ENCODE data around the gene SCCPDH.

SCCPDH gene

GRCh38 chr1:246753670-246754535, 29.7 kb downstream of the SCCPDH start:
- peak; percentile 34 for DNase-seq

- no peak for DNase-seq
These were observed 31.2 kb downstream of the SCCPDH start for GRCh38 chr1:246755419-246755818.

DNA sequence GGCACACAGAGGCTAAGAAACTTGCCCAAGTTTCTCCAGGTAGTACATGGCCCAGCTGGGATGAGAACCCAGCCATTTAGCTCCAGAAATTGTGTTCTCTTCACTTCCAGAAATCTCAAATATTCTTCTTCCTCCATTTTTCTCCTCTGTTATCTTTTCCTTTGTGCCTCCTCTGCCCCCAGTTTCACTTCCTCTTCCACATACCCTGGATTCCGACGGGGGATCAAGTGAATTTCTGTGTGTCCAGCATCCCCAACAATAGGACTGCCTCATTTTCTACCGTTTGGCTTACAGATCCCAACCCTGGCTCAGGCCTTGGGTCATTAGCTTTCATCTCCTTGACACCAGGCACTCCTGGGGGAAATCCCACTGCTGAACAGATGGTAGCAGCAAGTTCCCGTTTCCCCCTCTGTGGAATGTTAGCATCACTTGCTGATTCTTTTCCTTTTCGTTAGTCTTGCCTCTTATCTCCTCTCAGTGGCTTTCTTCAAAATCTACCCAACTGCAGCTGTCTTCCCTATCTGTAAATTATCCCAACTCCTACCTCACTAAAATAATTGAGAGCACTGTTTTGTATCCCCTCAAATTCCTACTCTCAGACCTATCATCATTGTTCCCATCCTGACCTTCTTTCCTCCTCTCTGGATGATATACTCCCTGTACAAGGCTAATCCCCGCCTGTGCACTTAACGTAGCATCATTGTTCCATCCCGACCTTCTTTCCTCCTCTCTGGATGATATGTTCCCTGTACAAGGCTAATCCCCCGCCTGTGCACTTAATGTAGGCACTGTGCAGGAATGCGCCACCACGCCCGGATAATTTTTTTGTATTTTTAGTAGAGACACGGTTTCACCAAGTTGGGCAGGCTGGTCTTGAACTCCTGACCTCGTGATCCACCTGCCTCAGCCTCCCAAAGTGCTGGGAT, 36.5 kb downstream of the SCCPDH start:
- no peak for DNase-seq

- DNase-seq: no peak
These were observed 37.2 kb downstream of the SCCPDH start for GRCh38 chr1:246761396-246761795.

DNA sequence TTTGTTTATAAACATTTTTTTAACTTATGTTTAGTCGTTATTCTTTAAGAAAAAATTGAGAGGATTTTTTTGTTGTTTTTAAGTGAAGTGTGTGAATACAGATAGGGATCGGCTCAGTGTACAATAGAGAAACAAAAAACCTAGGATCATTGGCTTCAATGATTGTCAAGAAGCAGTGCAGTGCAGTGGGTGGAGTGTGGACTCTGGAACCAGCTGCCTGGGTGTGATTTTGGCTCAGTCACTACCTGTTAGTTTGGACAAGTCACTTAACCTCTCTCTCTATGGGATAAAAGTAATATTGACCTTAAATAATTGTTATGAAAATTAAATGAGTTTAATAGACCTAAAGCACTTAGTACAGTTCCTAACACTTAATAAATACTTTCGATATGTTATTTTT, 41.3 kb downstream of the SCCPDH start:
- no peak for DNase-seq

GRCh38 chr1:246768403-246769020, 44.3 kb downstream of the SCCPDH start:
- DNase-seq: no peak

DNA sequence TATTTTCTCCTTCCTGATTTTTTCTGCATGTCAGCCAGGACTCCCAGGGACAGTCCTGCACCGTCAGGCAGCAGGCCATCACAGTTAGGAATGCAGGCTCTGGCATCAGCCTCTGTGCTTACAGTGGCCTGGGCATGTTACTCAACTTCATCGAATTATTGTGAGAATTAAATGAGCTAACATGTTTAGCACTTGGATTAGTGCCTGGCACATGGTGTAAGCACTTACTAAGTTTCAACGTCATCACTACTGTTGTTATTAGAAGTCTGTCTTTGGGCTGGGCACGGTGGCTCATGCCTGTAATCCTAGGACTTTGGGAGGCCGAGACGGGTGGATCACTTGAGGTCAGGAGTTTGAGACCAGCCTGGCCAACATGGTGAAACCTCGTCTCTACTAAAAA, 45.1 kb downstream of the SCCPDH start:
- DNase-seq: no peak

- no peak for DNase-seq
These were observed 47.2 kb downstream of the SCCPDH start for GRCh38 chr1:246771366-246771765.

GRCh38 chr1:246772686-246773085, 48.5 kb downstream of the SCCPDH start:
- no peak for DNase-seq

DNA sequence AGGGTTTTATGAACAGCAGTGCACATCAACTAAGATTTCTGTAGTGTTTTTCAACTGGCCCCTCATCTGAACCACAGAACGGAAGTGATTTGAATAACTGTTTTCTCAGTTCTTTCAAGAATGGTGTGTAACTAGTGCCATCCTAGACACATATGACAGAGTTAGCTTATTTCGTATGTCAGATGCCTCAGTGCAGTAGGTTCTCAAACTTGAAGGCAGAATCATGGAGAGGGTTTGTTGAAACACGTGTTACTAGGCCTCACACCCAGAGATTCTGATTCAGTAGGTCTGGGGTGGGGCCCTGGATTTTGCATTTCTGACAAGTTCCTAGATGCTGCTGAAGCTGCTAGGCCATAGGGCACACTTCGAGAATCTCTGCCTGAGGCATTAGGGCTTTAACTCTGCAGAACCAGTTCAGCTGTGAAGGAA, 49.0 kb downstream of the SCCPDH start:
- DNase-seq: no peak

- DNase-seq: no peak
These were observed 51.5 kb downstream of the SCCPDH start for GRCh38 chr1:246775531-246776385.

GRCh38 chr1:246776923-246777322, 52.7 kb downstream of the SCCPDH start:
- no peak for DNase-seq

DNA sequence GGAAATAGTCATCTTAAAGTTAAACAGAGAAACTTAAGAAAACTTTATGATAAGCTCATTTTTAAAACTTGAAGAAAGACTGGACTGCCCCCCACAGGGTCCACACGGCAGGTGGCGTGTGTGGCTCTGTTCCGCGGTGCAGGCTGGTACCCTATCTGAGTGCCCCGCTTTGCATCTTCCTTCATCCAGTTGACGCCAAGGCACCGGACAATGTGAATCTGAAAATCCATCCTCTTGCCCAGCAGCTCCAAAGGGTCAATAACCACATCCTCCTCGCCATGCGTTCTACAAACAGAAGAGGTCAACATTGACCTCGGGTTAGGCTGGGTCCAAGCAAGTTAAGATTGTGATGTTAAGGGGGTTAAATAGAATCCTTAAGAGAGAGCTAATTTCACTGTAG, 54.5 kb downstream of the SCCPDH start:
- no peak for DNase-seq

DNA sequence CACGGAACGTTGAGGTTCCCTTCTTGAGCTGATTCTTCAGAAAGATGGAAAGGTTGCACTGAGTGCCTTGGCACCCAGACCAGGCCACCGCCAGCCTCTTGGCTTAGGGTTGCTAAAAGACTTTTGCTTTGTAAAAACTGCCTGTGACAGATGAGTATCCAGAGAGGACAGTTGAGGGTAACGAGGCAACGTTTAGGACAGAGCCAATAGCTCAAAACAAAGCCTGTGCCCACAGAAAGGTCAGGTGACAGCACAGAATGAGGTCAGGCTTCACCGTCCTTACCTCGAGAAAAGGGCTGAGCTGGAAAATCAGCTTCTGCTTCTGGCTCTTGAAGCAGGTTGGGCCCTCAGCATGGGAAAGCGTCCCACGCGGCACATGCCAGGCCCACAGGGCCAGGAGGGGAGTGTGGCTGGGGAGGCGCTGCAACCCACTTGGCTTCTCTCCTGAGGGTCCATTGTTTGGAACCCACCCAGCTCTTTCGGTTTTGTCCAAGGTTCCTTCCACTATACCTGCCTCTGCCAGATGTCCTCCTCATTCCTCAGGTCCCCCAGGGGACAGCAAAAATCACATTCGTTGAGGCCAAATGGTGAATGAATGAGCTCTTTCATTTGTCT, 55.5 kb downstream of the SCCPDH start:
- DNase-seq: no peak

DNA sequence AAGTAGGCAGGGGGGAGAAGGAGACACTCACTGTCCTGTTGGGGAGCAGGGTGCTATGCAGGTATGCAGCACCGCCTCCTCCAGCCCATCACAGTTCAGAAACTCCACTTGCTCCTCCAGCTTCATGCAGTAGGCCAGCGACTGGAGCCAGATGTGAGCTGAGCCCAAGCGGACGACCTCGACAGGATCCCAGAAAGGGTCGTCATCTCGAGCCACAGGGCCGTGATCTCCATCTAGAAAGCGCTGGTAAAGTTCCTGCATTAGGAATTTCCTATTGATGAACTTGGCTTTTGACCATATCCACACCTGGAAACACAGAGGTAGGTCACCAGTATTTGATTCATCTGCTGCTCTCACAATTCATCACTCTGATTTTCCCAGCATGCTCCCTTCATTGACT, 56.1 kb downstream of the SCCPDH start:
- no peak for DNase-seq

DNA sequence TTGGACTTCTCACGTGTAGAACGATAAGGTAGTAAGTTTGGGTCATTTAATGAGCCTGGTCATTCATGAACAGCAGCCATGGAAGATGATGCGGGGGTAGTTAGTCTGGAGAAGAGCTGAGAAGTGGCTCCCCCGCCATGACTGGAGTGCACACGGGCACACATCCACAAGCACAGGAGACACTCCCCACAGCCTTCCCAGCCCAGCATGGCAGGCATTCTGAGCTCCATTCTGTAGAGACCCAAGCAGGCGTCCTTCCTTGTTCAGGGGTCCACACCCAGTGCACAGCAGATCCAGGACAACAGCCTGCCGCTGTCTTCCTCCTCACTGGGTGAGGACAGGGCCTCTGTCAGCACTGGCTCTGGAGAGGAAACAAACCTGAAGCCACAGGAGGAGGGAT, 57.0 kb downstream of the SCCPDH start:
- DNase-seq: no peak

DNA sequence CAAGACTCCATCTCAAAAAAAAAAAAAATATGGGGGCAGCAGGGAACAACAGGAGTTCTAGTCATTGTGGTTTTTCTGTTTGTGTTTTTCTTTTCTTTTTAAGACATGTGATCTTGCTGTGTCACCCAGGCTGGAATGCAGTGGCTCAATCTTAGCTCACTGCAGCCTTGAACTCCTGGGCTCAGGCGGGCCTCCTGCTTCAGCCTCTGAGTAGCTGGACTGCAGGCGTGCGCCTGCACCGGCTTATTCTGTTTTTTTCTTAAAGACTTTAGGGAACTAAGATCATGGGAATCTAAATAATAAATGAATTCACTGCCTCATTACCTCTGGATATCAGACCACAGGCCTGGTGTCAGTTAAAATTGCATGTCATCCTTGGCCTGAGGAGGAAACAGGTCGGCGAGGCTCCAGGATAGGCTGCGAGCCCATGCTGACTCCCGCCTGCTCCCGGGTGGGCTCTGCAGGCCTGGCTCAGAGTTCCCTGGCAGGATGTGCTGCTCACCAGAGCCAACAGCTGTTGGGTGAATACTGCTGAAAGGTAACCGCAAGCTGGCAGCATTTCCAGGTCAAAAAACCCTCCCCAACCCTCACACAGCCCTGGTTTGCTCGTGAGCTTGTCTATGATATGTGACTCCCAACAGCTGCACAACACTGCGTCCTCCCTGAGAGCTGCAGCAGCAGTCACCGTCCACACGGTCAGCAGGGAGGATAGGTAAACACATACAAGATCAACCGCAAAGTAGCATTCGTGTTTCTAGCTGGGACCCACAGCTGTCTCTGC, 58.1 kb downstream of the SCCPDH start:
- no peak for DNase-seq

DNA sequence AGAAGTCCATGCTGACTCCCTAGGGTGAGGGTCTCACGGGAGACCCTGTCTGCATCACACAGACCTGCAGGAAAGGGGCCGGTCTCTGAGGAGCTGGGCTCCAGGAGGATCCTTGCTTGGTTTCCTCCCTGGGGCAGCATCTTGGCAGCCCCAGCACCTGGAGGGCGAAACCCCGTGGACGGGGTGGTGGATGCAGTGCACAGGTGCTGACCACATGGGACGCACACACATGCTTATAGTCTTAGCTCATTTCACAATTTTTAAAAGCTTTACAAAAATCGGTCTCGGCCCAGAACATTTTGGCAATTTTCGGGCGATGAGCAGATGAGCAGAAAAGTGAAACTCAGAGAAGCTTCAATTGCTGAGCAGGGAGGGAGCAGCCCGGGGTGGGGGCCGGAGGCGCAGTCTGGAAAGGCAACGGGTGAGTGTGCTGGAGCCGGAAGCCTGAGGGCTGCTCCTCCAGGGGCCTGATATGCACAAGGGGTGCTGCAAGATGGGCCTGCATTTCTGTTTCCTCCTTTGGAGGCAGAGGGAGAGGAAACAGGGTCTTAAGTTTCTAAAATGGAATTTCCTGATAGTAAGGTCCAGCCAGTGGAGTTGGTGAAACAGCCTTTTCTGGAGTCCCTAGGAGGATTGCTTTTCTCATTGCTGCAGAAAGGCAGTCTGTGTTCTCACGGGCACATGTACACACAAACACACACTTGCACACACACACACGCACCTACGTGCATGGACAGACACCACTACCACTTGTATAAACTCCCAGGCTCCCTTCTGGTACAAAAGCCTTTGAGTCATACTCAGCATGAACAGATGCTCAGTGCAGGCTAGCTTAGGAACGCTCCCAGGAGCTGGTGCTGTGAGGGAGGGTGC, 60.6 kb downstream of the SCCPDH start:
- no peak for DNase-seq

DNA sequence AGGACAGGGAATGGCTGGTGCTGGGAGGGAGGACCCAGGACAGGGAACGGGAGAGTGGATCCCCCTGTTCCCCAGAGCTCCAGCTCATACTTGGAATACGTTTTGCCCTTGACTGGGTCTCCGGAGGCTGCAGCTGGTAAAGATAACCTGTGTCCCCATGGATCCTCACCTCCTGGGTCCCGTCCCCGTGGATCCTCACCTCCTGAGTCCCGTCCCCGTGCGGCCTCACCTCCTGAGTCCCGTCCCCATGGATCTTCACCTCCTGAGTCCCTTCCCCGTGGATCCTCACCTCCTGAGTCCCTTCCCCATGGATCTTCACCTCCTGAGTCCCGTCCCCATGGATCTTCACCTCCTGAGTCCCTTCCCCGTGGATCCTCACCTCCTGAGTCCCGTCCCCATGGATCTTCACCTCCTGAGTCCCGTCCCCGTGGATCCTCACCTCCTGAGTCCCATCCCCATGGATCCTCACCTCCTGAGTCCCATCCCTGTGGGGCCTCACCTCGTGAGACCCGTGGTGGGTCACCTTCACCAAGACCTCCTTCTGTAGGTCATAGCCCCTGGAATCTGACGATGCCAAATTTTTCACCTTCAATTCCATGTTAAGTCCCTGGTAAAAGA, 61.4 kb downstream of the SCCPDH start:
- no peak for DNase-seq
